IMR-90 (cell line): ENCODE results near the gene CALR.

Experiments
- POLR2A ChIP-seq: IDR thresholded peaks from 2 replicates; pipeline ENCODE4 v1.6.1; 2012; ENCODE audit warnings: mild to moderate bottlenecking, low read depth, low read length
- RCOR1 ChIP-seq: IDR thresholded peaks from 2 replicates; pipeline ENCODE4 v1.6.1; 2012; ENCODE audit warnings: mild to moderate bottlenecking, low read length, improper control_type of control experiment; ENCODE audit not compliant: insufficient replicate concordance
- TF ChIP-seq, protein P1 (sequence below): conservative IDR thresholded peaks from 2 replicates; pipeline ENCODE4 v1.5.1; 2012; ENCODE audit warnings: mild to moderate bottlenecking, low read depth, low read length, improper control_type of control experiment

DNA sequence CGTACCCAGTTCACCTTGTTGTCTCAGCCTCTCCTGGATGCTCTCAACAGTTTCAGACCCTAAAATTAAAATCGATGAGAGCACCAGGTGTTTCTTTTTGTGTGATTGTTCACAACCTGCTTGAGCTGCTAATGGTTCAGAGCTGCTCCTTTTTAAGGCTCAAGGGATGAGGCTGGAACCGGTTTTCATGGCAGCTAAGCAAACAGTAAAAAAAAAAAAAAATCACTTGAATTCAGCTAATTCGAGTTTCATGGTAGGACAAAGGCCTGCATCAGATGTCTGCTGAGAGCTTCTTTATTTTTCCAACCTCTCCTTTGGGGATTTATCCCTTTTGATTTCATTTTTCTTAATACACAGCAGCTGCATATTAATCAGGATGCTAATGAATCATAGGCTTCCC lies 25.8 kb upstream of the CALR start:
- TF ChIP-seq RCOR1 (no peak), POLR2A (no peak)
- TF ChIP-seq, protein P1, sequence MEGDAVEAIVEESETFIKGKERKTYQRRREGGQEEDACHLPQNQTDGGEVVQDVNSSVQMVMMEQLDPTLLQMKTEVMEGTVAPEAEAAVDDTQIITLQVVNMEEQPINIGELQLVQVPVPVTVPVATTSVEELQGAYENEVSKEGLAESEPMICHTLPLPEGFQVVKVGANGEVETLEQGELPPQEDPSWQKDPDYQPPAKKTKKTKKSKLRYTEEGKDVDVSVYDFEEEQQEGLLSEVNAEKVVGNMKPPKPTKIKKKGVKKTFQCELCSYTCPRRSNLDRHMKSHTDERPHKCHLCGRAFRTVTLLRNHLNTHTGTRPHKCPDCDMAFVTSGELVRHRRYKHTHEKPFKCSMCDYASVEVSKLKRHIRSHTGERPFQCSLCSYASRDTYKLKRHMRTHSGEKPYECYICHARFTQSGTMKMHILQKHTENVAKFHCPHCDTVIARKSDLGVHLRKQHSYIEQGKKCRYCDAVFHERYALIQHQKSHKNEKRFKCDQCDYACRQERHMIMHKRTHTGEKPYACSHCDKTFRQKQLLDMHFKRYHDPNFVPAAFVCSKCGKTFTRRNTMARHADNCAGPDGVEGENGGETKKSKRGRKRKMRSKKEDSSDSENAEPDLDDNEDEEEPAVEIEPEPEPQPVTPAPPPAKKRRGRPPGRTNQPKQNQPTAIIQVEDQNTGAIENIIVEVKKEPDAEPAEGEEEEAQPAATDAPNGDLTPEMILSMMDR, result no peak
